ENCODE data around the gene WIPI1. TPM values are rescaled to one million over a fixed set of nuclear protein-coding genes. Genes with fewer than 3 reads are reported as not detected.

Gene WIPI1
- total RNA-seq, 1 donor from 2014 or later = 89.9 TPM

- intact Hi-C loops (cut with micrococcal nuclease) = loop anchor here (10.0 kb wide), 1 partner anchor 167 kb away; no protein-coding TSS in a partner anchor
- TF ChIP-seq, protein P1, sequence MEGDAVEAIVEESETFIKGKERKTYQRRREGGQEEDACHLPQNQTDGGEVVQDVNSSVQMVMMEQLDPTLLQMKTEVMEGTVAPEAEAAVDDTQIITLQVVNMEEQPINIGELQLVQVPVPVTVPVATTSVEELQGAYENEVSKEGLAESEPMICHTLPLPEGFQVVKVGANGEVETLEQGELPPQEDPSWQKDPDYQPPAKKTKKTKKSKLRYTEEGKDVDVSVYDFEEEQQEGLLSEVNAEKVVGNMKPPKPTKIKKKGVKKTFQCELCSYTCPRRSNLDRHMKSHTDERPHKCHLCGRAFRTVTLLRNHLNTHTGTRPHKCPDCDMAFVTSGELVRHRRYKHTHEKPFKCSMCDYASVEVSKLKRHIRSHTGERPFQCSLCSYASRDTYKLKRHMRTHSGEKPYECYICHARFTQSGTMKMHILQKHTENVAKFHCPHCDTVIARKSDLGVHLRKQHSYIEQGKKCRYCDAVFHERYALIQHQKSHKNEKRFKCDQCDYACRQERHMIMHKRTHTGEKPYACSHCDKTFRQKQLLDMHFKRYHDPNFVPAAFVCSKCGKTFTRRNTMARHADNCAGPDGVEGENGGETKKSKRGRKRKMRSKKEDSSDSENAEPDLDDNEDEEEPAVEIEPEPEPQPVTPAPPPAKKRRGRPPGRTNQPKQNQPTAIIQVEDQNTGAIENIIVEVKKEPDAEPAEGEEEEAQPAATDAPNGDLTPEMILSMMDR (IDR thresholded peaks at IDR 0.05; ENCODE audit: borderline replicate concordance) = peak; percentile 32
- no peak for DNase-seq
- H3K27me3 ChIP-seq (ENCODE audit: low read depth) = no peaks in the 10 kb centered on the region
- peaks cover 95% of the 10 kb centered on the region for H3K36me3 ChIP-seq
- peak overlapping the region; percentile 57 for H3K27ac ChIP-seq (replicated peaks)
- H3K4me1 ChIP-seq = peaks cover 47% of the 10 kb centered on the region
- no peaks in the 10 kb centered on the region for H3K9me3 ChIP-seq (replicated peaks)
- no peak overlapping the region for H3K4me3 ChIP-seq
Observed at GRCh38 chr17:68431661-68432071, 25.6 kb downstream of the WIPI1 start.

- H3K27ac ChIP-seq (replicated peaks) = peak overlapping the region; percentile 57
- peaks cover 42% of the 10 kb centered on the region for H3K4me1 ChIP-seq
- H3K27me3 ChIP-seq (ENCODE audit: low read depth) = no peaks in the 10 kb centered on the region
- no peaks in the 10 kb centered on the region for H3K9me3 ChIP-seq (replicated peaks)
- H3K36me3 ChIP-seq = peaks cover 100% of the 10 kb centered on the region
- TF ChIP-seq, protein P1 (IDR thresholded peaks at IDR 0.05; ENCODE audit: borderline replicate concordance) = no peak
- intact Hi-C loops (cut with micrococcal nuclease) = loop anchor here (10.0 kb wide), 1 partner anchor 166 kb away; no protein-coding TSS in a partner anchor
- no peak for DNase-seq
- H3K4me3 ChIP-seq = no peak overlapping the region
Observed at GRCh38 chr17:68431045-68431608, 26.2 kb downstream of the WIPI1 start.

DNA sequence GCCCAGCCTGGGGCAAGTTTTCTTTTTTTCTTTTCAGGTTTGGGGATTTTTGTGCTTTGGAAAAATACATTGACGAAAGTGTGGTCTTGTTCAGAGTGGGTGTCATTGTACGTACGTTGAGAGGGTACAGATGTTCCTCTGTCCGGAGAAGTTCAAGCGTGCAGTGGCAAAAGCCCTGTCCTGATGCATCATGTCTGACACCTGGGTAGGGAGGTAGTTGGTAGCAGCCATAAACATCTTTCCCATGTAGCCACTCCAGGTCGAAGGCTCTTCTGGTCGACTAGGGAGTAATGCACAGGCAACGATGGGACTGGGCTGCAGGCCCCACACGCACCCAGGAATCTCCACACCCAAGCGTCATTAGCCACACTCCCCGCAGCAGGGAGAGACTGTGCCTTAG, 27.4 kb downstream of the WIPI1 start:
- Histone ChIP-seq H3K36me3 (peaks cover 100% of the 10 kb centered on the region), H3K4me3 (no peak overlapping the region), H3K4me1 (peaks cover 36% of the 10 kb centered on the region), H3K9me3 (replicated peaks) (no peaks in the 10 kb centered on the region), H3K27ac (replicated peaks) (no peak overlapping the region), H3K27me3 (ENCODE audit: low read depth) (no peaks in the 10 kb centered on the region)
- TF ChIP-seq, protein P1 (IDR thresholded peaks at IDR 0.05; ENCODE audit: borderline replicate concordance) = no peak
- no peak for DNase-seq
- intact Hi-C loops (cut with micrococcal nuclease) = loop anchor here (10.0 kb wide), 1 partner anchor 165 kb away; no protein-coding TSS in a partner anchor

DNA sequence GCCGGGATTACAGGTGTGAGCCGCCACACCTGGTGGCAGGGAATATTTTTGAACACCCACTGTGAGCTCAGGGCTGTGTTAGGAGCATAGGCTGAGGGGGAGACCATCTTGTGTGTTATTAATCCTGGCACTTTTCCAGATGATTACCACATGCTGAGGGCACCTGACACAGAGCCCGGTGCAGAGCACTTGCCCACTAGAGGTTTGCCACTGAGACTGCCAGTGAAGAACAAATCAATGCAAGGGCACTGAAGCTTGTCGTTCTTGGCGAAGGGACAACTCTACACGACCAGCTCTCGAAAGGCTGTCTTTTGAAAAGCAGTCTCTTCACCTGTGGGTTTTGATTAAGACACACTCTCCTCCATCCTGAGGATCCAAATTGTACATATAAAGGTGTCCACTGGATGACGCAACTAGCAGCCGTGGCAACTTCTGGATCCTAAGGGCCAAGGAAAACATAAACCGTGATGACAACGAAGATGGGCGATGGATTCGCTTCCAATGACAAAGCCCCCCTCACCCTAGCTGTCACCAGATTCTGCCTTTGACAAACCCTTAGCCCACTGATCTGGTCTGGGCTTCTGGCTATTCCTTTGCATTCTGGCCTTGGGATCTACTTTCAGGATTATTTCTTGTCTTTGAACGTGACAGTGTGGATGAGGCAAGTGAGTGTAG, 28.7 kb downstream of the WIPI1 start:
- no peak for DNase-seq
- TF ChIP-seq, protein P1 (IDR thresholded peaks at IDR 0.05; ENCODE audit: borderline replicate concordance) = no peak
- Histone ChIP-seq H3K4me1 (peaks cover 29% of the 10 kb centered on the region), H3K27me3 (ENCODE audit: low read depth) (no peaks in the 10 kb centered on the region), H3K27ac (replicated peaks) (peak overlapping the region; percentile 25), H3K9me3 (replicated peaks) (no peaks in the 10 kb centered on the region), H3K4me3 (no peak overlapping the region), H3K36me3 (peaks cover 100% of the 10 kb centered on the region)
- intact Hi-C loops (cut with micrococcal nuclease) = no loop called here

GRCh38 chr17:68427575-68427974, 29.7 kb downstream of the WIPI1 start:
- Histone ChIP-seq H3K4me3 (no peak overlapping the region), H3K4me1 (peaks cover 21% of the 10 kb centered on the region), H3K27ac (replicated peaks) (no peak overlapping the region), H3K9me3 (replicated peaks) (no peaks in the 10 kb centered on the region), H3K36me3 (peaks cover 100% of the 10 kb centered on the region), H3K27me3 (ENCODE audit: low read depth) (no peaks in the 10 kb centered on the region)
- DNase-seq = no peak
- TF ChIP-seq, protein P1 (IDR thresholded peaks at IDR 0.05; ENCODE audit: borderline replicate concordance) = no peak
- intact Hi-C loops (cut with micrococcal nuclease) = no loop called here
